ENCODE results near the gene OR1D5. TPM values are rescaled to one million over a fixed set of nuclear protein-coding genes. Genes with fewer than 3 reads are reported as not detected.

Gene OR1D5
- total RNA-seq, 1 experiment from 2014 or later = not detected

DNA sequence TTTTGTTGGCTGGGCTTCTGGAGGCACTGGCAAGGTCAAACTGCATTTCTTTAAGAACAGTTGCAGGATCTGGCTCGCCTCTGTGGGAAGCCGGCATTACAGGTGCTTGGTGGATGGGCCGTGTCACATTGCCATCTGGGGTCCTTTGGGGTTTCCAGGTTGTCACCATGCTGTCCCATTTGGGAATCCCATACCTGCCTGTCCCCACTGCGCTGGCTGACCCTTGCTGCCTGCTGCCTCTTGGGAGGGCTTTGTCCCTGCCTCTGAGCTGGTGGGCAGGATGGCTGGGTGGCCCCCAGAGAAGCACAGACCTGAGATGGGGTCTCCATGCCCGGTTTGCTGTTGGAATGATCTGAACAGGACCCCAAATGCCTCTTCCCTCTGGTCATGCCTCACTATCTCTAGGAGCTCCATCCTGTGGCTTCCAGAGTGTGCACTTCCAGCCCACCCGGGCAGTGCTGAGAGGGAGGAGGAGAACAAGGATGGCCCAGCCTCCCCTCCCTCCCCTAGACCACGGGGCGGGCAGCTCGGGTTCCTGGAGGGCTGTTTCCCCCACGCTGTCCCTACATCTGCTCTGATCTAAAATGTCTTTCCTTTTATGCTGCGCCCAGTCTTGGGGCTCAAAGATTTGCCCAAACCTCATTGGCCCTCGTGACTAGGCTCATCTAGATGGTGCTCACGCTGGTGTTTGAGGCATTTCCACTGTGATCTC is 28.0 kb downstream of the OR1D5 start:
- intact Hi-C loops (cut with micrococcal nuclease; ENCODE audit: unreplicated experiment) = no loop called here
- ATAC-seq = no peak
- in situ Hi-C loops (cut with HindIII; ENCODE audit: low pct_unique_long_range_greater_than_20kb, low sequenced_read_pairs) = no loop called here
- no peak for TF ChIP-seq POLR2AphosphoS5 (IDR thresholded peaks at IDR 0.05; ENCODE audit: low read depth, low read length)
- TF ChIP-seq, protein P1, sequence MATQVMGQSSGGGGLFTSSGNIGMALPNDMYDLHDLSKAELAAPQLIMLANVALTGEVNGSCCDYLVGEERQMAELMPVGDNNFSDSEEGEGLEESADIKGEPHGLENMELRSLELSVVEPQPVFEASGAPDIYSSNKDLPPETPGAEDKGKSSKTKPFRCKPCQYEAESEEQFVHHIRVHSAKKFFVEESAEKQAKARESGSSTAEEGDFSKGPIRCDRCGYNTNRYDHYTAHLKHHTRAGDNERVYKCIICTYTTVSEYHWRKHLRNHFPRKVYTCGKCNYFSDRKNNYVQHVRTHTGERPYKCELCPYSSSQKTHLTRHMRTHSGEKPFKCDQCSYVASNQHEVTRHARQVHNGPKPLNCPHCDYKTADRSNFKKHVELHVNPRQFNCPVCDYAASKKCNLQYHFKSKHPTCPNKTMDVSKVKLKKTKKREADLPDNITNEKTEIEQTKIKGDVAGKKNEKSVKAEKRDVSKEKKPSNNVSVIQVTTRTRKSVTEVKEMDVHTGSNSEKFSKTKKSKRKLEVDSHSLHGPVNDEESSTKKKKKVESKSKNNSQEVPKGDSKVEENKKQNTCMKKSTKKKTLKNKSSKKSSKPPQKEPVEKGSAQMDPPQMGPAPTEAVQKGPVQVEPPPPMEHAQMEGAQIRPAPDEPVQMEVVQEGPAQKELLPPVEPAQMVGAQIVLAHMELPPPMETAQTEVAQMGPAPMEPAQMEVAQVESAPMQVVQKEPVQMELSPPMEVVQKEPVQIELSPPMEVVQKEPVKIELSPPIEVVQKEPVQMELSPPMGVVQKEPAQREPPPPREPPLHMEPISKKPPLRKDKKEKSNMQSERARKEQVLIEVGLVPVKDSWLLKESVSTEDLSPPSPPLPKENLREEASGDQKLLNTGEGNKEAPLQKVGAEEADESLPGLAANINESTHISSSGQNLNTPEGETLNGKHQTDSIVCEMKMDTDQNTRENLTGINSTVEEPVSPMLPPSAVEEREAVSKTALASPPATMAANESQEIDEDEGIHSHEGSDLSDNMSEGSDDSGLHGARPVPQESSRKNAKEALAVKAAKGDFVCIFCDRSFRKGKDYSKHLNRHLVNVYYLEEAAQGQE (IDR thresholded peaks at IDR 0.05; ENCODE audit: insufficient read depth in 1 of 2, low read depth in 2 of 2, low read length in 1 of 2) = no peak
- no peak for TF ChIP-seq SIN3A (IDR thresholded peaks at IDR 0.05; ENCODE audit: borderline replicate concordance, insufficient read depth, low read depth, low read length)
- no peak for TF ChIP-seq TCF7L2 (IDR thresholded peaks at IDR 0.05; ENCODE audit: low read depth, low read length)
- TF ChIP-seq, protein P2, sequence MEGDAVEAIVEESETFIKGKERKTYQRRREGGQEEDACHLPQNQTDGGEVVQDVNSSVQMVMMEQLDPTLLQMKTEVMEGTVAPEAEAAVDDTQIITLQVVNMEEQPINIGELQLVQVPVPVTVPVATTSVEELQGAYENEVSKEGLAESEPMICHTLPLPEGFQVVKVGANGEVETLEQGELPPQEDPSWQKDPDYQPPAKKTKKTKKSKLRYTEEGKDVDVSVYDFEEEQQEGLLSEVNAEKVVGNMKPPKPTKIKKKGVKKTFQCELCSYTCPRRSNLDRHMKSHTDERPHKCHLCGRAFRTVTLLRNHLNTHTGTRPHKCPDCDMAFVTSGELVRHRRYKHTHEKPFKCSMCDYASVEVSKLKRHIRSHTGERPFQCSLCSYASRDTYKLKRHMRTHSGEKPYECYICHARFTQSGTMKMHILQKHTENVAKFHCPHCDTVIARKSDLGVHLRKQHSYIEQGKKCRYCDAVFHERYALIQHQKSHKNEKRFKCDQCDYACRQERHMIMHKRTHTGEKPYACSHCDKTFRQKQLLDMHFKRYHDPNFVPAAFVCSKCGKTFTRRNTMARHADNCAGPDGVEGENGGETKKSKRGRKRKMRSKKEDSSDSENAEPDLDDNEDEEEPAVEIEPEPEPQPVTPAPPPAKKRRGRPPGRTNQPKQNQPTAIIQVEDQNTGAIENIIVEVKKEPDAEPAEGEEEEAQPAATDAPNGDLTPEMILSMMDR (IDR thresholded peaks at IDR 0.05) = no peak
- no peak for DNase-seq (ENCODE audit: low read depth, low spot score)
- no peaks in the 10 kb centered on the region for H3K9me3 ChIP-seq (ENCODE audit: control insufficient read depth, insufficient read depth, low read depth, low read length)
- H3K36me3 ChIP-seq (ENCODE audit: control insufficient read depth, insufficient read depth, low read length) = no peaks in the 10 kb centered on the region
- BruUV-seq (replicated peaks) = no TSS peak
- no peak overlapping the region for H3K4me3 ChIP-seq (ENCODE audit: low read depth in 2 of 2, low read length in 2 of 2)
- H3K27me3 ChIP-seq (ENCODE audit: control insufficient read depth, insufficient read depth, low read length) = no peaks in the 10 kb centered on the region
- no peaks in the 10 kb centered on the region for H3K4me1 ChIP-seq (ENCODE audit: control insufficient read depth, insufficient read depth, low read length)
- no peak overlapping the region for H3K27ac ChIP-seq (ENCODE audit: low read length)
- CTCF ChIA-PET = no interaction called here
- POLR2A ChIA-PET = no interaction called here

DNA sequence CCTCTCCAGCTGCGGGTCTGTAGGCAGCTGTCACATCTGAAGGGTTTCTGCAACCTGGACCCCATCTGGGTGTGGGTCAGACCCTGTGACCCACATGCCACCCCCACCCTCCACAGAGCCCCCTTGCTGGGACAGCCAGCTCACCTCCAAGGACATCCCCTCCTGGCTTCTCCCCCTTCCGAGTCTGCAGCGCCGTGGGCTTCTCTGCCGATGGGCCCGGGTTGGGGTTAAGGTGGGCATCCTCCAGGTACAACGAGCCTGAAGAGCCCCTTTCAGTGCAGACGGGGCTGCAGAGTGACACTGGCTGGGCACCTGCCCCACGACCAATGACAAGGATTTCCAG is 28.9 kb downstream of the OR1D5 start:
- no TSS peak for BruUV-seq (replicated peaks)
- no peak for DNase-seq (ENCODE audit: low read depth, low spot score)
- intact Hi-C loops (cut with micrococcal nuclease; ENCODE audit: unreplicated experiment) = no loop called here

More for the DNA sequence above, 28.9 kb downstream of the OR1D5 start:
- ChIA-PET CTCF (no interaction called here), POLR2A (interaction anchor here (0.5 kb wide), 1 partner anchor 161 kb away, joined by 3 read pairs; no protein-coding TSS in a partner anchor)
- no peaks in the 10 kb centered on the region for H3K36me3 ChIP-seq (ENCODE audit: control insufficient read depth, insufficient read depth, low read length)
- in situ Hi-C loops (cut with HindIII; ENCODE audit: low pct_unique_long_range_greater_than_20kb, low sequenced_read_pairs) = no loop called here
- no peaks in the 10 kb centered on the region for H3K27me3 ChIP-seq (ENCODE audit: control insufficient read depth, insufficient read depth, low read length)
- no peak for TF ChIP-seq TCF7L2 (IDR thresholded peaks at IDR 0.05; ENCODE audit: low read depth, low read length)
- no peak for TF ChIP-seq POLR2AphosphoS5 (IDR thresholded peaks at IDR 0.05; ENCODE audit: low read depth, low read length)
- TF ChIP-seq, protein P2 (IDR thresholded peaks at IDR 0.05) = no peak
- TF ChIP-seq, protein P1 (IDR thresholded peaks at IDR 0.05; ENCODE audit: insufficient read depth in 1 of 2, low read depth in 2 of 2, low read length in 1 of 2) = no peak
- no peak for TF ChIP-seq SIN3A (IDR thresholded peaks at IDR 0.05; ENCODE audit: borderline replicate concordance, insufficient read depth, low read depth, low read length)
- no peak for ATAC-seq
- H3K9me3 ChIP-seq (ENCODE audit: control insufficient read depth, insufficient read depth, low read depth, low read length) = no peaks in the 10 kb centered on the region
- no peak overlapping the region for H3K4me3 ChIP-seq (ENCODE audit: low read depth in 2 of 2, low read length in 2 of 2)
- no peak overlapping the region for H3K27ac ChIP-seq (ENCODE audit: low read length)
- no peaks in the 10 kb centered on the region for H3K4me1 ChIP-seq (ENCODE audit: control insufficient read depth, insufficient read depth, low read length)
